ENCODE measurements around the gene FGF2.

GRCh38 chr4:122827879-122828601 lies 1.4 kb downstream of the FGF2 start:
- TF ChIP-seq, protein P1, sequence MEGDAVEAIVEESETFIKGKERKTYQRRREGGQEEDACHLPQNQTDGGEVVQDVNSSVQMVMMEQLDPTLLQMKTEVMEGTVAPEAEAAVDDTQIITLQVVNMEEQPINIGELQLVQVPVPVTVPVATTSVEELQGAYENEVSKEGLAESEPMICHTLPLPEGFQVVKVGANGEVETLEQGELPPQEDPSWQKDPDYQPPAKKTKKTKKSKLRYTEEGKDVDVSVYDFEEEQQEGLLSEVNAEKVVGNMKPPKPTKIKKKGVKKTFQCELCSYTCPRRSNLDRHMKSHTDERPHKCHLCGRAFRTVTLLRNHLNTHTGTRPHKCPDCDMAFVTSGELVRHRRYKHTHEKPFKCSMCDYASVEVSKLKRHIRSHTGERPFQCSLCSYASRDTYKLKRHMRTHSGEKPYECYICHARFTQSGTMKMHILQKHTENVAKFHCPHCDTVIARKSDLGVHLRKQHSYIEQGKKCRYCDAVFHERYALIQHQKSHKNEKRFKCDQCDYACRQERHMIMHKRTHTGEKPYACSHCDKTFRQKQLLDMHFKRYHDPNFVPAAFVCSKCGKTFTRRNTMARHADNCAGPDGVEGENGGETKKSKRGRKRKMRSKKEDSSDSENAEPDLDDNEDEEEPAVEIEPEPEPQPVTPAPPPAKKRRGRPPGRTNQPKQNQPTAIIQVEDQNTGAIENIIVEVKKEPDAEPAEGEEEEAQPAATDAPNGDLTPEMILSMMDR (IDR thresholded peaks at IDR 0.05; ENCODE audit: insufficient read depth, low read length, poor library complexity, severe bottlenecking): no peak
- TF ChIP-seq EZH2phosphoT487 (conservative IDR thresholded peaks at IDR 0.05; ENCODE audit: low read length): no peak

Data from SU-DHL-6 (cell line).